Stimulated activated naive CD4-positive, alpha-beta T cell (primary cell): ENCODE data around the gene ONECUT2.

Experiments
- DNase-seq, 6 experiments: peaks; one replicate each; lab custom pipeline; 2025; lab: John Stamatoyannopoulos, UW

The ONECUT2 gene

GRCh38 chr18:57529151-57529550 lies 94.0 kb downstream of the ONECUT2 start:
- DNase-seq, result no peak

- DNase-seq, result no peak
These were observed 98.1 kb downstream of the ONECUT2 start for GRCh38 chr18:57533006-57533867.

GRCh38 chr18:57533868-57534510 lies 98.8 kb downstream of the ONECUT2 start:
- DNase-seq, result no peak

- no peak for DNase-seq
These were observed 99.3 kb downstream of the ONECUT2 start for GRCh38 chr18:57534511-57534909.

GRCh38 chr18:57538614-57539013 lies 103.4 kb downstream of the ONECUT2 start:
- DNase-seq, result no peak

- DNase-seq, result no peak
These were observed 104.5 kb downstream of the ONECUT2 start for GRCh38 chr18:57539702-57540101.
